K562 (cell line): ENCODE results near the gene PBRM1. TPM values are rescaled to one million over a fixed set of nuclear protein-coding genes. Genes with fewer than 3 reads are reported as not detected.
A peak's percentile ranks its signal among the peaks of the same experiment; 100 is the strongest.

ENCODE experiments used
- ATAC-seq: fragments of 200-7000 bp; cut with Tn5 transposase; 3 replicates; pipeline ENCODE4 v1.9.1; 2020; ENCODE audit warnings: moderate library complexity
- BruUV-seq: library from RNA; stranded (reverse); fragments of 400-500 nt; replicated peaks from 2 replicates; lab custom pipeline; 2021; lab: Mats Ljungman, UMichigan
- CTCF ChIA-PET: fragments of 300-600 bp; formaldehyde crosslinking; extraction: SDS; loops from one replicate; lab custom pipeline; 2021; ENCODE audit warnings: low intra/inter-chr PET ratio; lab: Yijun Ruan, JAX
- POLR2A ChIA-PET: fragments of 300-600, 350-650 bp; sonication (Branson Sonifier 250); formaldehyde crosslinking; extraction: SDS; loops from one replicate; lab custom pipeline; 2021; ENCODE audit warnings: antibody characterized with exemption, inconsistent platforms; lab: Yijun Ruan, JAX
- DNase-seq, 4 experiments: peaks; one replicate each; pipeline versions ENCODE4 v3.0.0 to v3.0.0-alpha.2; 2011 to 2018; ENCODE audit warnings: low spot score in 3 of 4, mixed read lengths in 3 of 4; ENCODE audit errors: extremely low read depth in 1 of 4
- FAIRE-seq: peaks from 2 replicates; lab custom pipeline; 2011; peaks lifted over from hg19 to GRCh38; lab: Jason Lieb, UNC
- H2AFZ ChIP-seq: 2 replicates; pipeline ENCODE4 v1.6.0; 2011; ENCODE audit warnings: low read depth, low read length, control low read depth, inconsistent platforms
- H3K27ac ChIP-seq: fragments of 200-600 bp; 3 replicates; pipeline ENCODE4 v1.8.0; 2011; ENCODE audit warnings: low read depth, mild to moderate bottlenecking, control low read depth, inconsistent platforms, low read length, moderate library complexity, mixed read lengths; ENCODE audit errors: extremely low read depth
- H3K27me3 ChIP-seq, 2 experiments: fragments of 300-600 bp in 1 of 2; 2 replicates in 1 of 2; 3 replicates in 1 of 2; pipeline versions ENCODE4 v1.6.0 to v1.8.0; 2011; ENCODE audit warnings: inconsistent platforms in 2 of 2, low read length in 2 of 2, mild to moderate bottlenecking in 1 of 2, mixed read lengths in 1 of 2, moderate library complexity in 1 of 2; ENCODE audit not compliant: control insufficient read depth in 2 of 2, insufficient read depth in 2 of 2
- H3K36me3 ChIP-seq: fragments of 300-600 bp; 3 replicates; pipeline ENCODE4 v1.8.0; 2011; ENCODE audit warnings: mild to moderate bottlenecking, low read length, inconsistent platforms; ENCODE audit not compliant: control insufficient read depth, insufficient read depth
- H3K4me1 ChIP-seq, 2 experiments: fragments of 200-600 bp in 1 of 2; replicated peaks in 1 of 2; 2 replicates in 1 of 2; 3 replicates in 1 of 2; pipeline versions ENCODE4 v1.5.1 to v1.8.0; 2011; ENCODE audit warnings: inconsistent platforms in 2 of 2, low read length in 2 of 2, mild to moderate bottlenecking in 1 of 2, mixed read lengths in 1 of 2, moderate library complexity in 1 of 2; ENCODE audit not compliant: control insufficient read depth in 2 of 2, insufficient read depth in 2 of 2
- H3K4me2 ChIP-seq: 2 replicates; pipeline ENCODE4 v1.6.1; 2011; ENCODE audit warnings: low read length, control low read depth, inconsistent platforms, mixed read lengths; ENCODE audit not compliant: insufficient read depth
- H3K4me3 ChIP-seq: fragments of 200-600 bp; sonication (generic), shearing (Covaris generic); 2 replicates; pipeline ENCODE4 v1.5.1; 2016; ENCODE audit warnings: control low read depth, inconsistent platforms
- H3K79me2 ChIP-seq: fragments of 200-600 bp; 3 replicates; pipeline ENCODE4 v1.8.0; 2011; ENCODE audit warnings: low read length, inconsistent platforms; ENCODE audit not compliant: control insufficient read depth, insufficient read depth
- H3K9ac ChIP-seq, 2 experiments: 2 replicates each; pipeline versions ENCODE4 v1.6.0 to v1.6.1; 2011; ENCODE audit warnings: low read depth in 2 of 2, low read length in 2 of 2, control low read depth in 1 of 2, inconsistent platforms in 1 of 2, mild to moderate bottlenecking in 1 of 2, mixed read lengths in 1 of 2; ENCODE audit not compliant: insufficient read depth in 1 of 2
- H3K9me1 ChIP-seq: one replicate; pipeline ENCODE4 v1.6.0; 2011; ENCODE audit warnings: inconsistent platforms, mild to moderate bottlenecking, low read length, moderate library complexity; ENCODE audit not compliant: control insufficient read depth, insufficient read depth
- H3K9me3 ChIP-seq: replicated peaks from 2 replicates; pipeline ENCODE4 v1.5.1; 2011; ENCODE audit warnings: low read depth, low read length, inconsistent platforms; ENCODE audit not compliant: control insufficient read depth, insufficient read depth
- H4K20me1 ChIP-seq: replicated peaks from 2 replicates; pipeline ENCODE4 v1.6.1; 2011; ENCODE audit warnings: low read length, inconsistent platforms, mixed read lengths; ENCODE audit not compliant: control insufficient read depth, insufficient read depth
- ATF1 ChIP-seq, 2 experiments: fragments of 450-650 bp in 1 of 2; IDR thresholded peaks; 2 replicates each; pipeline ENCODE4 v1.6.1; 2016; ENCODE audit warnings: missing compliant biosample characterization in 1 of 2, missing genetic modification characterization in 1 of 2
- CEBPZ ChIP-seq: fragments of 150-350 bp; IDR thresholded peaks from 2 replicates; pipeline ENCODE4 v1.6.1; 2014; ENCODE audit warnings: low read depth, mild to moderate bottlenecking, low read length, borderline replicate concordance
- DIDO1 ChIP-seq: fragments of 450-650 bp; IDR thresholded peaks from 2 replicates; pipeline ENCODE4 v1.6.1; 2016; ENCODE audit warnings: low read depth, missing biosample characterization, missing genetic modification characterization
- FOS ChIP-seq: IDR thresholded peaks from 3 replicates; pipeline ENCODE4 v1.6.1; 2011; ENCODE audit not compliant: insufficient read length; ENCODE audit errors: extremely low read depth
- HDAC3 ChIP-seq: fragments of 450-650 bp; IDR thresholded peaks from 2 replicates; pipeline ENCODE4 v1.6.1; 2018; ENCODE audit warnings: borderline replicate concordance, mild to moderate bottlenecking, moderate library complexity; ENCODE audit not compliant: partially characterized antibody
- NELFE ChIP-seq: IDR thresholded peaks from 2 replicates; pipeline ENCODE4 v1.6.1; 2011; ENCODE audit warnings: mild to moderate bottlenecking; ENCODE audit not compliant: insufficient read depth, insufficient read length
- PCBP2 ChIP-seq: fragments of 200-400 bp; formaldehyde crosslinking; IDR thresholded peaks from 2 replicates; pipeline ENCODE4 v1.6.1; 2018; ENCODE audit warnings: low read length, low read depth, mild to moderate bottlenecking, moderate library complexity; ENCODE audit not compliant: poor library complexity, severe bottlenecking
- POLR2A ChIP-seq: fragments of 450-650 bp; conservative IDR thresholded peaks from 2 replicates; pipeline ENCODE4 v1.6.1; 2016
- POLR2G ChIP-seq: fragments of 200-400 bp; formaldehyde crosslinking; IDR thresholded peaks from 2 replicates; pipeline ENCODE4 v1.6.1; 2017; ENCODE audit warnings: low read depth, mild to moderate bottlenecking, antibody characterized with exemption, low read length, moderate library complexity
- RBFOX2 ChIP-seq: fragments of 200-400 bp; formaldehyde crosslinking; IDR thresholded peaks from 2 replicates; pipeline ENCODE4 v1.6.1; 2017; ENCODE audit warnings: low read depth, mild to moderate bottlenecking, low read length, moderate library complexity
- SUPT5H ChIP-seq: fragments of 450-650 bp; IDR thresholded peaks from 2 replicates; pipeline ENCODE4 v1.6.1; 2016
- ZNF586 ChIP-seq: fragments of 450-650 bp; formaldehyde crosslinking; conservative IDR thresholded peaks from 2 replicates; pipeline ENCODE4 v1.4.0; 2020; ENCODE audit warnings: mild to moderate bottlenecking, moderate library complexity
- WGBS: fragments of 100-300 bp; shearing (Covaris generic); methylation state at CpG from one replicate; pipeline ENCODE4 v1.1.6; 2016; ENCODE audit warnings: low coverage, mixed read lengths; ENCODE audit not compliant: insufficient coverage; ENCODE audit errors: missing lambda C conversion rate; 5-methylcytosine and 5-hydroxymethylcytosine counted together
- in situ Hi-C: fragments of 300-500 bp; cut with MboI; formaldehyde crosslinking; loops from 4 replicates; pipeline ENCODE4 v1.15.0; 2018; ENCODE audit warnings: inconsistent platforms, mixed read lengths
- intact Hi-C: fragments of 100-400 bp; cut with micrococcal nuclease; formaldehyde crosslinking; loops from 2 replicates; pipeline ENCODE4 v1.14.2; 2022
- polyA plus RNA-seq, 8 experiments: library from polyadenylated mRNA; depleted of rRNA in 4 of 8; stranded (reverse) in 5 of 8; unstranded in 3 of 8; fragments of >200 nt; fragmentation: Nextera tagmentation in 2 of 8; fragmentation: Illumina TruSeq in 1 of 8; extraction: Ambion mirVana in 2 of 8; extraction: Trizol in 1 of 8; gene quantifications; 2 replicates each; pipeline versions ENCODE4 v1.2.1 to v1.2.3, GENCODE V29; 2011 to 2014; ENCODE audit warnings: inconsistent platforms in 1 of 8, missing spikeins in 1 of 8
- total RNA-seq, 7 experiments: library from RNA; depleted of rRNA in 6 of 7; stranded (reverse); fragments of >200 nt in 6 of 7; fragmentation: Illumina TruSeq in 2 of 7; extraction: Trizol in 2 of 7; gene quantifications; 2 replicates each; pipeline versions ENCODE4 v1.2.1 to v1.2.3, GENCODE V29; 2011 to 2021; ENCODE audit warnings: low replicate concordance in 1 of 7
- TF ChIP-seq, protein P1 (sequence below): fragments of 200-800 bp; sonication (Bioruptor generic); IDR thresholded peaks from 2 replicates; pipeline ENCODE4 v1.6.1; 2017; ENCODE audit warnings: missing genetic modification characterization, missing compliant biosample characterization
- TF ChIP-seq, protein P2 (sequence below): fragments of 450-650 bp; IDR thresholded peaks from 2 replicates; pipeline ENCODE4 v1.7.0; 2016; ENCODE audit warnings: borderline replicate concordance

The PBRM1 gene
- total and polyA plus RNA-seq, 9 of the 15 experiments (the other 6 are each of a cell fraction or from before 2014, with no cell fraction given), result 3.9 to 31.8 (median 19.0) TPM

DNA sequence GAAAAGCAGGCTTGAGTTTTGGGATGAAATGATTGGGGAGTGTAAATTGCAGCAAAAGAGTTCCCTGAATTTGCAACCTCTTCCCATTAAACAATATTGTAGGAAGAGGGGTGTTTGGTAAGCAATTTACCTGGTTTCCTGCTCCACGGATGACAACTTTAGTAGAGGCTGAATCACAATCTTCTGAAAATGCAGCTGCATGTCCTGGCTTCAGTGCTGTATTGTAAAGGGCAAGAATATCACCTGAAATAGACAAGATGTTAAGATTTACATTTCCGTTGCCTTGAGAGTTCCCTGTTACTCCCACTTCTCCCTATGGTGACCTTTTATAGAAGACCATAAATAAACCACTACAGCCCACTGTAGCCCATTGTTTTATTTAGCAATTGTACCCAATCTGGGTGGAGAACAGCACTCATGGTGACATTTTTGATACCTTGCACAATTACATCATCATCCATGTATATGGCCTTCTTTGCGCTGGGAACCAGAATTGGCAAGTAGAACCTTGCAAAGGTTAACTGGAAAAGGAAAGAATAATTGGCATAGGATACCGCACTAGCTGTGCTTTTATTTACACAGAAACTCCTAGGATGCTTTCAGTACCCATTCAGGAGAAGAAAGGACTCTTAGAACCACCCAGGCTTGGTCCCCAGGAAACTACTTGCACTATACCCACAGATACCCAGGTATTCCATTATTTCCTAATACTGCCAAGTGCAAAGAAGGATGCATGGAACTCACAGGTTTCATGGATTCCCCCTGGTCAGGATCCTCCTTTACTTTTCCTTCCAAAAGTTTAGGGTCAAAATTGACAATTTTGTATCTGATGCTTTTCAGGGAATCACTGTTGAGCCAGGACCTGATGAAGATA lies 10.3 kb upstream of the PBRM1 start:
- WGBS, result 64% methylated on average over 4 of the region's 4 CpGs
- ATAC-seq (no peak), DNase-seq (no peak), FAIRE-seq (no peak)
- Histone ChIP-seq H3K27me3 (no peaks in the 10 kb centered on the region), H3K4me2 (no peak overlapping the region), H3K36me3 (peaks cover 74% of the 10 kb centered on the region), H3K27ac (no peak overlapping the region), H3K9ac (no peak overlapping the region), H4K20me1 (peaks cover 8% of the 10 kb centered on the region), H2AFZ (no peak overlapping the region), H3K9me3 (no peaks in the 10 kb centered on the region), H3K4me3 (no peak overlapping the region), H3K9me1 (no peaks in the 10 kb centered on the region), H3K4me1 (peaks cover 0 to 14% of the 10 kb centered on the region in 2 experiments; a peak in 2 of 5 replicates), H3K79me2 (peaks cover under 1% of the 10 kb centered on the region; the same call in 1 of the 3 replicates)
- POLR2A ChIA-PET, result interaction anchor here (0.6 to 1.6 kb wide), 4 partner anchors 9 to 27 kb away, joined by 3 to 4 read pairs (median 4); partner anchors contain the start of genes GLT8D1 and SPCS1
- CTCF ChIA-PET, result no interaction called here
- in situ Hi-C loops (no loop called here), intact Hi-C loops (no loop called here)
- BruUV-seq, result no TSS peak
- TF ChIP-seq CEBPZ (no peak), ATF1 (CRISPR knock-in tag; IDR thresholded peaks at IDR 0.05) (no peak), ATF1 (tag; IDR thresholded peaks at IDR 0.05) (no peak), POLR2A (peak; percentile 48), POLR2G (peak; percentile 28; the same call in 1 of the 2 replicates), SUPT5H (peak; percentile 46; the same call in 1 of the 2 replicates), DIDO1 (tag) (no peak), NELFE (no peak), ZNF586 (CRISPR knock-in tag) (no peak), PCBP2 (no peak), FOS (no peak), HDAC3 (no peak), RBFOX2 (0 out of 2 replicates have a peak, but pooled peaks have one; percentile 26)
- TF ChIP-seq, protein P1, sequence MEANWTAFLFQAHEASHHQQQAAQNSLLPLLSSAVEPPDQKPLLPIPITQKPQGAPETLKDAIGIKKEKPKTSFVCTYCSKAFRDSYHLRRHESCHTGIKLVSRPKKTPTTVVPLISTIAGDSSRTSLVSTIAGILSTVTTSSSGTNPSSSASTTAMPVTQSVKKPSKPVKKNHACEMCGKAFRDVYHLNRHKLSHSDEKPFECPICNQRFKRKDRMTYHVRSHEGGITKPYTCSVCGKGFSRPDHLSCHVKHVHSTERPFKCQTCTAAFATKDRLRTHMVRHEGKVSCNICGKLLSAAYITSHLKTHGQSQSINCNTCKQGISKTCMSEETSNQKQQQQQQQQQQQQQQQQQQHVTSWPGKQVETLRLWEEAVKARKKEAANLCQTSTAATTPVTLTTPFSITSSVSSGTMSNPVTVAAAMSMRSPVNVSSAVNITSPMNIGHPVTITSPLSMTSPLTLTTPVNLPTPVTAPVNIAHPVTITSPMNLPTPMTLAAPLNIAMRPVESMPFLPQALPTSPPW (CRISPR knock-in tag), result no peak
- TF ChIP-seq, protein P2, sequence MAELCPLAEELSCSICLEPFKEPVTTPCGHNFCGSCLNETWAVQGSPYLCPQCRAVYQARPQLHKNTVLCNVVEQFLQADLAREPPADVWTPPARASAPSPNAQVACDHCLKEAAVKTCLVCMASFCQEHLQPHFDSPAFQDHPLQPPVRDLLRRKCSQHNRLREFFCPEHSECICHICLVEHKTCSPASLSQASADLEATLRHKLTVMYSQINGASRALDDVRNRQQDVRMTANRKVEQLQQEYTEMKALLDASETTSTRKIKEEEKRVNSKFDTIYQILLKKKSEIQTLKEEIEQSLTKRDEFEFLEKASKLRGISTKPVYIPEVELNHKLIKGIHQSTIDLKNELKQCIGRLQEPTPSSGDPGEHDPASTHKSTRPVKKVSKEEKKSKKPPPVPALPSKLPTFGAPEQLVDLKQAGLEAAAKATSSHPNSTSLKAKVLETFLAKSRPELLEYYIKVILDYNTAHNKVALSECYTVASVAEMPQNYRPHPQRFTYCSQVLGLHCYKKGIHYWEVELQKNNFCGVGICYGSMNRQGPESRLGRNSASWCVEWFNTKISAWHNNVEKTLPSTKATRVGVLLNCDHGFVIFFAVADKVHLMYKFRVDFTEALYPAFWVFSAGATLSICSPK, result no peak
